Measurements from ENCODE around the gene METAP1. TPM values are rescaled to one million over a fixed set of nuclear protein-coding genes. Genes with fewer than 3 reads are reported as not detected.

METAP1 gene
- total RNA-seq, 1 experiment from 2014 or later, result 72.2 TPM

GRCh38 chr4:99100876-99101275 lies 105.4 kb downstream of the METAP1 start:
- Histone ChIP-seq H3K9me3 (ENCODE audit: low read depth, low read length, poor library complexity, severe bottlenecking) (no peaks in the 10 kb centered on the region), H3K4me3 (ENCODE audit: low read depth, low read length, poor library complexity, severe bottlenecking) (no peak overlapping the region), H3K36me3 (ENCODE audit: insufficient read depth, low read length, poor library complexity, severe bottlenecking) (no peaks in the 10 kb centered on the region), H3K27me3 (replicated peaks; ENCODE audit: insufficient read depth, low read depth, low read length, poor library complexity) (no peaks in the 10 kb centered on the region), H3K27ac (ENCODE audit: low read depth, low read length, poor library complexity, severe bottlenecking) (no peak overlapping the region), H3K4me1 (ENCODE audit: insufficient read depth, low read length, poor library complexity, severe bottlenecking) (peaks cover 4% of the 10 kb centered on the region)
- intact Hi-C loops (cut with micrococcal nuclease; ENCODE audit: unreplicated experiment), result no loop called here
- TF ChIP-seq CTCF (conservative IDR thresholded peaks at IDR 0.05; ENCODE audit: low read depth, low read length) (no peak), EZH2 (IDR thresholded peaks at IDR 0.05; ENCODE audit: borderline replicate concordance, low read depth, low read length, poor library complexity, severe bottlenecking) (no peak)
- POLR2A ChIA-PET (ENCODE audit: low non-redundant PET), result no interaction called here
- no TSS peak for BruUV-seq (replicated peaks)
- CTCF ChIA-PET, result no interaction called here
- no peak for DNase-seq (ENCODE audit: low spot score)

GRCh38 chr4:99102634-99103033 lies 107.1 kb downstream of the METAP1 start:
- DNase-seq (ENCODE audit: low spot score), result no peak
- BruUV-seq (replicated peaks), result no TSS peak
- Histone ChIP-seq H3K4me3 (ENCODE audit: low read depth, low read length, poor library complexity, severe bottlenecking) (no peak overlapping the region), H3K9me3 (ENCODE audit: low read depth, low read length, poor library complexity, severe bottlenecking) (no peaks in the 10 kb centered on the region), H3K36me3 (ENCODE audit: insufficient read depth, low read length, poor library complexity, severe bottlenecking) (no peaks in the 10 kb centered on the region), H3K4me1 (ENCODE audit: insufficient read depth, low read length, poor library complexity, severe bottlenecking) (peaks cover 4% of the 10 kb centered on the region), H3K27me3 (replicated peaks; ENCODE audit: insufficient read depth, low read depth, low read length, poor library complexity) (no peaks in the 10 kb centered on the region), H3K27ac (ENCODE audit: low read depth, low read length, poor library complexity, severe bottlenecking) (no peak overlapping the region)
- intact Hi-C loops (cut with micrococcal nuclease; ENCODE audit: unreplicated experiment), result no loop called here
- CTCF ChIA-PET, result no interaction called here
- POLR2A ChIA-PET (ENCODE audit: low non-redundant PET), result no interaction called here
- no peak for TF ChIP-seq CTCF (conservative IDR thresholded peaks at IDR 0.05; ENCODE audit: low read depth, low read length)
- TF ChIP-seq EZH2 (IDR thresholded peaks at IDR 0.05; ENCODE audit: borderline replicate concordance, low read depth, low read length, poor library complexity, severe bottlenecking), result no peak

GRCh38 chr4:99103166-99103565 lies 107.6 kb downstream of the METAP1 start:
- Histone ChIP-seq H3K4me3 (ENCODE audit: low read depth, low read length, poor library complexity, severe bottlenecking) (no peak overlapping the region), H3K9me3 (ENCODE audit: low read depth, low read length, poor library complexity, severe bottlenecking) (no peaks in the 10 kb centered on the region), H3K27ac (ENCODE audit: low read depth, low read length, poor library complexity, severe bottlenecking) (no peak overlapping the region), H3K4me1 (ENCODE audit: insufficient read depth, low read length, poor library complexity, severe bottlenecking) (peaks cover 4% of the 10 kb centered on the region), H3K27me3 (replicated peaks; ENCODE audit: insufficient read depth, low read depth, low read length, poor library complexity) (no peaks in the 10 kb centered on the region), H3K36me3 (ENCODE audit: insufficient read depth, low read length, poor library complexity, severe bottlenecking) (no peaks in the 10 kb centered on the region)
- intact Hi-C loops (cut with micrococcal nuclease; ENCODE audit: unreplicated experiment), result no loop called here
- no TSS peak for BruUV-seq (replicated peaks)
- peak; percentile 14 for DNase-seq (ENCODE audit: low spot score)
- TF ChIP-seq EZH2 (IDR thresholded peaks at IDR 0.05; ENCODE audit: borderline replicate concordance, low read depth, low read length, poor library complexity, severe bottlenecking) (no peak), CTCF (conservative IDR thresholded peaks at IDR 0.05; ENCODE audit: low read depth, low read length) (no peak)
- POLR2A ChIA-PET (ENCODE audit: low non-redundant PET), result no interaction called here
- CTCF ChIA-PET, result no interaction called here

All from A673 (cell line).